Upper lobe of left lung (tissue), 4 donors: ENCODE data around the gene CARM1.

Experiments used
- EP300 ChIP-seq, 4 donors: sonication (generic); formaldehyde crosslinking; IDR thresholded peaks; one replicate each; pipeline ENCODE4 v1.5.1; 2017; ENCODE audit warnings: antibody characterized with exemption in 4 of 4, control low read depth in 2 of 4
- POLR2A ChIP-seq, 4 donors: fragments of 450-650 bp; IDR thresholded peaks; one replicate each; pipeline ENCODE4 v1.5.1; 2016 to 2017; ENCODE audit warnings: antibody characterized with exemption in 4 of 4, mild to moderate bottlenecking in 2 of 4
- POLR2AphosphoS5 ChIP-seq, 2 donors: sonication (generic); formaldehyde crosslinking; IDR thresholded peaks; one replicate each; pipeline ENCODE4 v1.5.1; 2017; ENCODE audit warnings: antibody characterized with exemption in 2 of 2
- TF ChIP-seq, protein P1 (sequence below), 6 experiments: fragments of 450-650 bp in 4 of 6; fragments of 200-600 bp in 2 of 6; sonication (generic) in 2 of 6; IDR thresholded peaks; one replicate each; pipeline ENCODE4 v1.5.1; 2016 to 2019; ENCODE audit warnings: antibody characterized with exemption in 6 of 6

GRCh38 chr19:10965398-10965797 is 94.0 kb downstream of the CARM1 start:
- TF ChIP-seq EP300 (IDR thresholded peaks at IDR 0.05) (no peak), POLR2A (IDR thresholded peaks at IDR 0.05) (no peak), POLR2AphosphoS5 (IDR thresholded peaks at IDR 0.05) (no peak)
- TF ChIP-seq, protein P1, sequence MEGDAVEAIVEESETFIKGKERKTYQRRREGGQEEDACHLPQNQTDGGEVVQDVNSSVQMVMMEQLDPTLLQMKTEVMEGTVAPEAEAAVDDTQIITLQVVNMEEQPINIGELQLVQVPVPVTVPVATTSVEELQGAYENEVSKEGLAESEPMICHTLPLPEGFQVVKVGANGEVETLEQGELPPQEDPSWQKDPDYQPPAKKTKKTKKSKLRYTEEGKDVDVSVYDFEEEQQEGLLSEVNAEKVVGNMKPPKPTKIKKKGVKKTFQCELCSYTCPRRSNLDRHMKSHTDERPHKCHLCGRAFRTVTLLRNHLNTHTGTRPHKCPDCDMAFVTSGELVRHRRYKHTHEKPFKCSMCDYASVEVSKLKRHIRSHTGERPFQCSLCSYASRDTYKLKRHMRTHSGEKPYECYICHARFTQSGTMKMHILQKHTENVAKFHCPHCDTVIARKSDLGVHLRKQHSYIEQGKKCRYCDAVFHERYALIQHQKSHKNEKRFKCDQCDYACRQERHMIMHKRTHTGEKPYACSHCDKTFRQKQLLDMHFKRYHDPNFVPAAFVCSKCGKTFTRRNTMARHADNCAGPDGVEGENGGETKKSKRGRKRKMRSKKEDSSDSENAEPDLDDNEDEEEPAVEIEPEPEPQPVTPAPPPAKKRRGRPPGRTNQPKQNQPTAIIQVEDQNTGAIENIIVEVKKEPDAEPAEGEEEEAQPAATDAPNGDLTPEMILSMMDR (IDR thresholded peaks at IDR 0.05), result no peak
